Lung microvascular endothelial cell (primary cell): Measurements from ENCODE around the gene NKX1-1. TPM values are rescaled to one million over a fixed set of nuclear protein-coding genes. Genes with fewer than 3 reads are reported as not detected.
"Not testable (repeated sequence)": the region's sequence is repeated elsewhere in the genome, so short reads cannot be mapped to it uniquely, and the experiment has no call there.

Experiments used
- DNase-seq, 2 donors: peaks; one replicate each; pipeline versions ENCODE4 v3.0.0 to v3.0.0-alpha.2; 2010; ENCODE audit warnings: low read depth in 2 of 2
- total RNA-seq: library from RNA; depleted of rRNA; stranded (reverse); fragments of >200 nt; gene quantifications from 2 replicates; pipeline ENCODE4 v1.2.1, GENCODE V29; 2014

The NKX1-1 gene
- total RNA-seq, result not detected in 2 replicates

DNA sequence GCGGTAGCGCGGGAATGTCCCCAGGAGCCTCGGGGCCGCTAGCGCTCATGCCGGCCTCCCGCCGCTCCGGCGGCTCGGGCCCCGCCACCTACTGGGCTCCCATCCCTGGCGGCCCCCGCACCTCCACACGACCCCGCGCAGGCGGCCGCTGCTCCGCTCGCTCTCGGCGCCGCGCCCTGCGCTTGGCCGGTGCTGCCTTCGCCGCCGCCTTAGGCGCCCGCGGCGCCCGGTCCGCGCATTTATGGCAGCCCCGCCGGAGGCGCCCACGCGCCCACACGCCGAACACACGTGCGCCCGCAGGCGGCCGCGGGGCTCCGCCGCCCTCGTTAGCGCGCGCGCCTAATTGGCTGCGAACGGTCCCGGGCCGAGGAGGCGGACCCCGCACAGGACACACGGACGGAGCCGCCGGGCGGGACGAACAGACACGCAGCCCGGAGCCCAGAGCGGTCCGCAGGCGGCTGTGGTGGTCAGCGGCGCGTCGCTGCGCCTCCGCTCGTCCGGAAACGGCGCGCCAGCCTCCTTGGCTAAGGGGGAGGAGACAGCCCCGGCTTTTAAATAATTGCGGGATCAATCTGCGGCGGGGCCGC, at the start of gene NKX1-1:
Gene NKX1-1, minus strand, starts transcription at position 49 of the 587 bp plus-strand sequence. Its CDS starts 0 bp downstream, at position 49.
- DNase-seq, result no peak

DNA sequence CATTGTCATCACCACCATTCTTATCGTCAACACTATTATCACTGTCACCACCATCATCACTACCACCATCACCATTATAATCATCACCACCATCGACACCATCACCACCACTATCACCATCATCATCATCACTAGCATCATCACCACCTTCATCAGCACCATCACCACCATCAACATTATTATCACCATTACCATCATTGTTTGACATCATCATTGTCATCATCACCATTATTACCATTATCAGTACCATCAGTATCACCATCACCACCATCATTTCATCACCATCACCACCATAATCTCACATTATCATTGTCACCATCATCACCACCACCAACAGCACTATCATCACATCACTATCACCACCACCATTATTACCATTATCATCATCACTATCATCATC, 47.5 kb upstream of the NKX1-1 start:
- no peak for DNase-seq

DNA sequence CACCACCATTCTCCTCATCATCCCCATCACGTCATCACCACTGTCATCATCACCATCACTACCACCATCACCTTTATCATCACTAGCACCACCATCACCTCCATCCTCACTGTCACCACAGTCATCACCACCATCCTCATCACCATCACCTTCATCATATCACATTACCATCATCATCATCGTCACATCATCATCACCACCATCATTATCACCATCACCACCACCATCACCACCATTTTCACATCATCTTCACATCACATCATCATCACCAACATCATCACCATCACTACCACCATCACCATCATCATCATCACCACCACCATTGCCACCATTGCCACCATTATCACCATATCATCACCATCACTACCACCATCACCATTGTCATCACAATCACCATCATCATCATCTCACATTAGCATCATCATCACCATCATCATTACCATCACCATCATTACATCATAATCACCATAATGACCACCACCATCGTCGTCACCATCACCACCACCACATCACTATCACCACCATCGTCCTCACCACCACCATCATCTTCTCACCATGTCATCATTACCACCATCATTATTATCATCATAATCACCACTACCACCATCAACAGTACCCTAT, 46.3 kb upstream of the NKX1-1 start:
- DNase-seq, result no peak

DNA sequence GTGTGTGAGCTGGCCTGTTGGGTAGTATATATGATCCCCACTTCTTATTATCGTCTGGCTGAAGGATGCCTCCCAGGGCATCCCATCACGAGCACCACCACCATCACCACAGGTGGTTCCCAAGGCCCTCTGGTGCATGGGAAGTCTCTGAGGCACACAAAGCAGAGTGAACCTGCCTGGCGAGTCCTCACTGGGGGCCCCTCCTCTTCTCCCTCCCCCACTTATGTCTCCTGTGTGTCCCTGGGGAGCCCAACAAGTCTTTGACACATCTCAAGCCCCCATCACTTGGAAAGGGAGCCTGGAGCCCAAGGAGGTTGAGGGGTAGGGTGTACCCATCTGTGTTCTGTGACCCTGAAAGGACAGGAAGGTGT, 45.5 kb upstream of the NKX1-1 start:
- DNase-seq, result no peak

DNA sequence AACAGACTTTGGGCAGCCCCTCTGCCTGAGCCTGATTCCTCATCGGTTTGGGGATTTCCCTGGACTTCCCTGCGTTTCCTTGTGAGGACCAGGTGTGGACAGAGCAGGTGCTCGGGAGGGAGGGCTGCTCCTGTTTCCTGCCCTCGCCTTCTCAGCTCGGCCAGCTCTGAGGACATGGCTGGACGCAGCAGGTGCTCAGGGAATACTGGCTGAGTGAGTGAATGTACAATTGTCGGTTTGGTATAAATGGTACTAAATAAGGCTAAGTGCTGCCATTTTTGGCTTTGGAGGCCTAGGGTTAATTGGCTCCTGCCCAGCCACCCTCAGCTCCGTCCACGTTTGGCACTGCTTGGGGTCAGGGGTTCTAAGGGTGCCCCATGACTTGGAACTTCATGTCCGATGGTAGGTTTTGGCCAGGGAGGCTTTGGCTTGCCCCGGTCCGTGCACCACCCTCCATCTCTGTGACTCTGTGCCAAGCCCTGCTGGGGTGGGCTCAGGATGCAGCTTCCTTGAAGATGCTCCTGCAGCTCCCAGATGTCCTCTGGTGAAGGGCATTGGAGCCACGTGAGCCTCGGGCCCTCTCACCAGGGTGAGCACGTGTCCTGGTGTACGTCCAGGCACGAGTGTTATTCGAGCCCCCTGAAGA, 45.0 kb upstream of the NKX1-1 start:
- DNase-seq, result no peak

GRCh38 chr4:1449833-1450741, 43.8 kb upstream of the NKX1-1 start:
- no peak for DNase-seq

DNA sequence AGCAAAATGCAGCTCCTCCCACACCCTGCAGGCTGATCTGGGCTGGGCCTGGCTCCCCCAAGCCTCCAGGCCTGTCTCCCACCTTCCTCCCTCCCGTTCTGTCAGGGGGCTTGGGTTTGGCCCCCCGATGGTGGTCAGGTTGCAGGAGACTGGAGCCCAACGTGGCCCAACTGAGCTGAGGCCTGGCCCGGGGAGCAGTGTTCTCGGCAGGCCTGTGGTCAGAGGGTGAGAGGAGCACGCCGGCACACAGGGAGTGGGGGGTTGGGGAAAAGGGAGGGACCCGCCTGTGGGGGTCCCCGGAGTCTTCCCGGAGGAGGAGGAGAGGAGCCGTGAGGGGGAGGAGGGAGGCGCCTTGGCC, 43.2 kb upstream of the NKX1-1 start:
- DNase-seq, result no peak

- no peak for DNase-seq
Measured at GRCh38 chr4:1448589-1449420, 42.6 kb upstream of the NKX1-1 start.

DNA sequence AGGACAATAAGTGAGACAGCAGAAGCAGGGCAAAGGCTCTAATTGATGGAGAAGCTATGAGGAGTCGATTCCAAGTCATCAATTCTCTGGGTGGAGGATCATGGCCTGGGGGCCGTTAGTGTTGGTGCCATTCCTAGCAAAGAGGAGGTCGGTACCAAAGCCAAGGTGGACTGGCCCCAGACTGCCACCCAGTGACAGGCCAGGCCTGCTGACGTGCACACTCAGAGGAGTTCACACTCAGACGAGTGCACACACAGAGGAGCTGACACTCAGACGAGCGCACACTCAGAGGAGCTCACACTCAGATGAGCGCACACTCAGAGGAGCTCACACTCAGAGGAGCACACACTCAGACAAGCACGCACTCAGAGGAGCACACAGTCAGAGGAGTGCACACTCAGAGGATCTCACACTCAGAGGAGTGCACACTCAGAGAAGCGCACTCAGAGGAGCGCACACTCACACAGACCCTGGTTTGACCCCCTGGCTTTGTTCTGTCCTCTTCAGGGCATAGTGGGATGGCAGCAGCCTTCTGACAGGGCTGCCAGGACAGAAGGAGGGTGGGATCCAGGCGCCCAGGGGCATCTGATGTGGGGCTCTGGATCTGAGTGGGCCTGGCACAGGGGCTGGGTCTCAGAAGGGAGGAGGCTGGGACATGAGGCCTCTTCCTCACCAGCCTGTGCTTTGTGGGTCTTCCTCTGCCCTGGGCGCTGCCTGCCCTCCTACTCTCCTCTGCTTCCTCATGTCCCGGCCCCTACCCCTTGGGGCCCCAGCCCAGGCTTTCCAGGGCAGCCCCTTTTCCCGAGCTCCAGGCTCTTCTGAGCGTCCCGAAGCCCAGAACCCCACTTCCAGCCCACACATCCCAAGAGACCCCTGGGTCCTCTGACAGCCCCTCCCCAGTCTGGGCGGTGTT, 41.7 kb upstream of the NKX1-1 start:
- no peak for DNase-seq

DNA sequence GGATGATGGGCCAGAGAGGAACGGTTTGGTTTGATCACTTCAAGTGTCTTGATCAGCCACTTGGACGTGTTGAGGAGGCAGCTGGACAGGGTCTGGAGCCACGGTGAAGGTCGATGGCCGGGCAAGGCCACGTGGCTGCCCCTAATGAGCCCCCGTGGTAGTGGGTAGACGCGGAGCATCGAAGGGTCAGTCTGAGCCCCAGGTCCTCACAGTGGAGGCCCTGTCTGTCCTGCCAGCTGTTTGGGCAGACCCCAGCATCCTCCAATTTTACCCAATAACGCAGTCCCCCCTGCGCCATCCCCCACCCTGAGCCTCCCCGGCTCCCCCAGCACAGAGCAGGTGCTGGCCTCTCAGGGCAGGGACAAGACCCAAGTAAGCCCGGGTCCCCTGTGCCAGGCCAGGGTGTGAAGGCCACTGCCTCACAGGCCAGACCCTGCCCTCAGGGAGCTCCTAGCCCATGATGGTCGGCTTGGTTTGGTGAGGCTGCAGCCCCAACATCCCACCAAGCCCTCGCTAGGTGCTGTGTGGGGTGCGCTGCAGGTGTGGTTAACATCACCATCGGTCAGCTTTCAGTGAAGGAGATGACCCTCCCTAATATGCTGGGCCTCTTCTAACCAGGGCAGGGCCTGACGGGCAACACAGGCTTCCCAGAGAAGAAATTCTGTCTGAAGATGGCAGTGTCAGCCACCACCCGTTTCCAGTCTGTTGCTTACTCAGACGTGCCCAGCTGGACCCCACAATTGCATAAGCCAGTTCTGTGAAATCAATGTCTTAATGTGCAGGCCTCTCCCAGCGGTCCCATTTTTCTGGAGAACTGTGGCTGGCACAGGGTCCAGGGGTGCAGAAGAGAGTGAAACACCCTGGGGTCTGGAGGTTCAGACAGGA, 40.5 kb upstream of the NKX1-1 start:
- DNase-seq, result no peak

DNA sequence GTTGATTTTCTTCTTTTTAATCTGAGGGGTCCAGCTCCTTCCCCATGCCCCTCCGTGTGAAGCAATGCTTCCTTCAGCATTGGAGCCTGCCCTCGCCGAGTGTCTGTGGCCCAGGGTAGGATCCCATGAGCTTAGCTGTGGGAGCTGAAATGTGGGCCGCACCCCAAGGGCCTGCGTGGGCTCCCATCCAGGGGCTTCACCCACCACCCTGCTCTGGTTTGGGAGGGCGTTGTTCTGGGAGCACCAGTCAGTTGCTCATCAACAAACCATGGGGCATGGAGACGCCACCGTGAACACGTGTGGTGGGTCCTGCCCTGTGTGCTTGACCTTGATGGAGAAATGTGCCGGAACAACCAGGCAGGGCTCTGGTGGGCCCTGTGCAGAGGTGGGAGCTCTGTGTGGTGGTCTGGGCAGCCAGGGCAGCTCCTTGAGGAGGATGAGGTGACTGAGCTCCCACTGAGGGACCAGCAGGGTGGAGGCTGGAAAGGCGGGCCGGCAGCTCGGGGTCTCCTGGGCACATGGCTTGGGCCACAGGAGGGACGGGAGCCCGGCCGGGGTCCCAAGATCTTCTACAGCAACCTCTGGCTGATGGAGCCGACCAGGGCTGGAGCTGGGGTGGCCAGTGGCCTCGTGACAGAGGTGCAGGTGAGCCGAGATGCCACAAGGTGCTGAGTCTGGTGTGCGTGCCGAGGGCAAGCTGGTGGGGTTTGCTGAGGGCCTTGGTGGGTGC, 39.6 kb upstream of the NKX1-1 start:
- DNase-seq, result no peak

- DNase-seq, result not testable (repeated sequence)
Measured at GRCh38 chr4:1443688-1444172, 37.5 kb upstream of the NKX1-1 start.

DNA sequence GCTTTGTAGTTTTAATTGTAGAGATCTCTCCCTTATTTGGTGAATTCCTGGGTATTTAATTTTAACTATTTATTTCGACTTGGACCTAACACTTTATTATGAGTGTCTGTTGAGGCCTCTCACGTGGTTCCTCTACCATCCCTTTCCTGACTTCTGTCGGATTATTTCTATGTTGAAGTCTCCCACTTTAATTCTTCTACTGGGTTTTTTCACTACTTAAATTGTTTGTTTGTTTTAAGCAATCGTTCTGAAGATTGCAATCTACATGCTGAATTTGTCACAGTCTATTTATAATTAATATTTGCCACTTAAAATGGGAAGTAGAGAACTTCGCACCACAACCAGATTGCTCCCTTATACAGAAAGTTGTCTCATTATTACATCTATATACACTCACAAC, 20.8 kb upstream of the NKX1-1 start:
- DNase-seq, result no peak

DNA sequence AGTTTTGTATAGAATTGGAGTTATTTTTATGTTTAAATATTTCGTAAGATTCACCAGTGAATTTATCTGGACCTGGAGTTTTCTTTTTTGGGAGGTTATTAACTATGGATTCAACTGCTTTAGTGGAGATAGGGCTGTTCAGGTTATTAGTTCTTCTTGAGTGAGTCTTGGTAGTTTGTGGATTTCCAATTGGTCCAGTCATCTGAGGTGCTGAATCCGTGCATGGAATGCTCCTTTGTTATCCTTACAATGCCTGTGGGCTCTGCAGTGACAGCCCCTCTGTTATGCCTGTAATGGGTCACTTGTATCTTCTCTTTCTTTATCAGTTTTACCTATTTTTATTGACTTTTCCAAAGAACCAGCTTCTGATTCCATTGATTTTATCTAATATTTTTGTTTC, 15.4 kb upstream of the NKX1-1 start:
- DNase-seq, result no peak

DNA sequence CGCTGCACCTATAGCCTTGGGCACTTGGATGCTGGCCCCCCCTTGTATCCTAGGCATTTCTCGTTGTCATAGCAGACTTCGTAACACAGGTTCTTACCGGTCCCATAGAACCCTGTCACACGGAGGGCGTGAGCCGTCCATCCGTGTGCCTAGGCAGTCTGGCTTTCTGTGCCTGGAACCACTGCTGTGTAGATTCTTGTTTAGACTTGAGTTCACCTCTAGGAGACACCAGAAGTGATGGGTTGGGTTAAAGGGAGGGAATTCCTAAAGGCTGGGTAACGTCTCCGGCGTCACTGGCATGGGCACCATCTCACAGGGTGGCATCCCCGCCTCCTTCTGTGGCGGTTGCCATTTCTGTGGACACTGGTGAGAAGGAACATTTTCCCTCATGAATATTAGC, 13.5 kb upstream of the NKX1-1 start:
- no peak for DNase-seq

- no peak for DNase-seq
Measured at GRCh38 chr4:1418494-1419285, 12.4 kb upstream of the NKX1-1 start.

GRCh38 chr4:1417522-1418390, 11.5 kb upstream of the NKX1-1 start:
- no peak for DNase-seq
